Caki2 (cell line): ENCODE results near the gene ATP1A2. TPM values are rescaled to one million over a fixed set of nuclear protein-coding genes. Genes with fewer than 3 reads are reported as not detected.

ENCODE experiments used
- DNase-seq: peaks from one replicate; pipeline ENCODE4 v3.0.0-alpha.2; 2015; ENCODE audit warnings: low read depth
- in situ Hi-C: cut with HindIII; loops from 2 replicates; pipeline ENCODE4 v1.10.0; 2016; ENCODE audit warnings: low sequenced_read_pairs, low pct_unique_long_range_greater_than_20kb, mixed read lengths
- total RNA-seq: library from RNA; depleted of rRNA; stranded (reverse); fragments of >200 nt; shearing (Covaris generic); gene quantifications from 2 replicates; pipeline ENCODE4 v1.2.3, GENCODE V29; 2014; ENCODE audit warnings: low replicate concordance

The ATP1A2 gene
- total RNA-seq, 1 experiment from 2014 or later, result not detected

DNA sequence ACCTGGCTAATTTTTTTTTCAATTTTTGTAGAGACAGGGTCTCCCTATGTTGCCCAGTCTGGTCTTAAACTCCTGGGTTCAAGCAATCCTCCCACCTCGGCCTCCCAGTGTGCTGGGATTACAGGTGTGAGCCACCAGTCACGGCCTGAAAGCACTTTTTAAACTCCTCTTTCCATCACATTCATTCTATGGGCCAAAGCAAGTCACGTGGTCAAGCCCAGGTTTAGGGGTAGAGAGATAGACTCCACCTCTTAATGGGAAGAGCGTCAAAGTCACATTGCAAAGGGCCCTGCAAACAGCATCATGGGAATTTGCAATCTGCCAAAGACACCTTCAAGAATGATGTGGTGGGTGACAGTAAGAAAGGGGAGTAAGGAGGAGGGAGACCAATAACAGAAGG lies 43.0 kb downstream of the ATP1A2 start:
- in situ Hi-C loops, result no loop called here

DNA sequence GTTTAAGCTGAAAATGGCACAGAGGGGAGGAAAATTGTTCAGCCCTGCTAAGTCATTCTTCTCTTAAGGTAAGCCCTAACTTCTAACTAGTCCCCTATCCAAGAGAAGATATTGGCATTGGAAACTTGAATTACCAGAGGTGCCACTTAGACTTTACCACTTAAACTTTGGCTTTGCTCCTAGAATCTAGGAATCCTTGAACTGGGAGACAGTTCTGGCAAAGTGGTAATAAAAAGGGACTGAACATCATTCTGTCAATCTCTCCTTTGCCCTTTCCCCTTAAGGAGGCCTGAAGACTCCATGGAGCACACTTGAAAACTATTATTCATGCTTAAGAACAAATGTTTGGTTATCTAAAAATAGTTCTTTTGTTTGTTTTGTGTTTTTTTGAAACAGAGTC lies 44.3 kb downstream of the ATP1A2 start:
- in situ Hi-C loops, result no loop called here
- no peak for DNase-seq

More for the DNA sequence above, 43.0 kb downstream of the ATP1A2 start:
- no peak for DNase-seq

DNA sequence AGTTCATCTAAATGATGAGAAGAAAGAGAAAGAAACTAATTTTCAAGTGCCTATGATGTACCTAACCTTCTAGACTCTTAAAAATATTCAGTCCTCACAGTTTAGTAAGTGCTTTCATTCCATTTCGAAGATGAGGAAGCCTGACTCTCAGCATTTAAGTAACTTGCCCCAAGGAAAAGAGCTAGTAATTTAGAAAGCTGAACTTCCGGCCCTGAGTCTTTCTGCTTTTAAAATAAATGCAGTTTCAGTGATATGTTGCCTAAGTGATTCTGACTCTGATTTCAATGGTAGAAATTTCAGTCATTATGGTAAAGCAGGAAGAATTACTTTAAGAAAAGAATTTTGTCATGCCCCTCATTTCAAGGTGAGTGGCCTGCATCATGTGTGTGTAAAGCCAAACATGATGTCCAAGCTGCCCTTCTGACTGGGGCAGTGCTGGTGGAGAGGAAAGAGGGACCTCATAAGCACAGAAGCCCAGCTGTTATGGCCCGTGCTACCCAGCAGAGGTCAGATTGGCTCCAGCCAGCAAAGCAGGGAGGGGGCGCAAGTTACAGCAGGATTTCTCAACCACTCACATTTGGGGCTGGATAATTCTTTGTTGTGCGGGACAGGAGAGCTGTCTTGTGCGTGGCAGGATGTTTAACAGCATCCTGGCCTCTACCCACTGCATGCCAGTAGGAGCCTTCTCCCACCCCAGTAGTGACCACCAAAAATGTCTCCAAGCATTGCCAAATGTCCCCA lies 46.6 kb downstream of the ATP1A2 start:
- in situ Hi-C loops, result no loop called here
- no peak for DNase-seq

DNA sequence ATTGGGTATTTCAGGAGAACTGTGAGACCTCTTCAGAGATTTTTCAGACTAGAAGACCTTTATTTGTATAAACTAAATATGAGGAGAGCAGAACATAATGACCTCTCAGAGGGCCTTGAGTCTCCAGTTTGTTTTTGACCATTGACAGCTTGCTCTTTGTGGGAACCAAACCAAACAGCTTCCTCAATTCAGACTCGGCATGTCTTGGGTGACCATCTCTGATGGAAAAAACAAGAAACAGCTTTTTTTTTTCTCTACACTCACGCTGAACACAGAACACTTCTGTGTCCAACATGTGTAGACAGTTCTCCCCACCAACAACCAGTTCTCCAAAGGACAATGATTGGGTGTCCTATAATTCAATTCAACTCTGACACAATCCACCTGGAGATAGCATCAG lies 47.4 kb downstream of the ATP1A2 start:
- DNase-seq, result no peak
- in situ Hi-C loops, result no loop called here

DNA sequence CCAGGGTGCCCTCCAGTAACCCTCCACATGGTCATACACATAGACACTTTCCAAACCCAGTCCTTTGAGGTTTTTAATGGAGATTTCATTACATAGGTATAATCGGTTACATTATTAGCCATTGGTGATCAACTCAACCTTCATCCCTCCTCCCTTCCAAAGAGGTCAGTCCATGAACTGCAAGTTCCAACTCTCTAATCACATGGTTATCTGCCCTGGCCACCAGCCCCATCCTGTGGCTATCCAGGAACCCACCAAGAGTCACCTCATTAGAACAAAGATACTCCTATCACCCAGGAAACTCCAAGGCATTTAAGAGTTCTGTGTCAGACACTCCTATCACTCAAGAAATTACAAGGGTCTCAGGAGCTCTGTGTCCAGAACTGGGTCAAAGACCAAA lies 48.1 kb downstream of the ATP1A2 start:
- no peak for DNase-seq

DNA sequence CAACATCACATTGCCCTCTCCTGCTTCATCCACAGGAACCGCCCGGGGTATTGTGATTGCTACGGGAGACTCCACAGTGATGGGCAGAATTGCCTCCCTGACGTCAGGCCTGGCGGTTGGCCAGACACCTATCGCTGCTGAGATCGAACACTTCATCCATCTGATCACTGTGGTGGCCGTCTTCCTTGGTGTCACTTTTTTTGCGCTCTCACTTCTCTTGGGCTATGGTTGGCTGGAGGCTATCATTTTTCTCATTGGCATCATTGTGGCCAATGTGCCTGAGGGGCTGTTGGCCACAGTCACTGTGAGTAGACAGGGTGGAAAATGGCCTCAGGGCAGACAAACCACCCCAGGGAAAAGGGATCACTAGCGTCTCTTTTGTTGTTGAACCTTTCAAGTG lies 48.6 kb downstream of the ATP1A2 start:
- in situ Hi-C loops, result no loop called here
- DNase-seq, result no peak

More for the DNA sequence above, 48.1 kb downstream of the ATP1A2 start:
- in situ Hi-C loops, result no loop called here

DNA sequence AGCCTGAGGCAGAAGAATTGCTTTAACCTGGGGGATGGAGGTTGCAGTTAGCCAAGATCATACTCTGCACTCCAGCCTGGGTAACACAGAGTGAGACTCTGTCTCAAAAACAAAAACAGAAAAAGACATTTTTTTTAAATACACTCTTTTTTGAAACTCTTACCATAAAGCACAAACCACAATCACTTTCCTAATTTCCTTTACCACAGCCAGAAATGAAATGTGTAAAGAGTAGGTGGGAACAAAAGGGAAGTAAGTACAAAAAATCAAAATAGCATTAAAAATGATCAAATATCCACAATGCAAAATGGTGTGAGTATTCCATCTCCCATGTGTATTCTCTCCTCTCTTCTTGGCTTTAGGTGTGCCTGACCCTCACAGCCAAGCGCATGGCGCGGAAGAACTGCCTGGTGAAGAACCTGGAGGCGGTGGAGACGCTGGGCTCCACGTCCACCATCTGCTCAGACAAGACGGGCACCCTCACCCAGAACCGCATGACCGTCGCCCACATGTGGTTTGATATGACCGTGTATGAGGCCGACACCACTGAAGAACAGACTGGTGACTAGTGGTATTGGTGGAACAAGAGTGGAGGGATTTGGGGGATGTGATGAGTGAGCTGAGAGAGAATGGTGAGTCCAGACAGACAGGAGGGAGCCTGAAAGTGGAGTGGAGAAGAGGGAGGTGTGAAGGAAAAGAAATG lies 50.8 kb downstream of the ATP1A2 start:
- DNase-seq, result no peak
- in situ Hi-C loops, result no loop called here

DNA sequence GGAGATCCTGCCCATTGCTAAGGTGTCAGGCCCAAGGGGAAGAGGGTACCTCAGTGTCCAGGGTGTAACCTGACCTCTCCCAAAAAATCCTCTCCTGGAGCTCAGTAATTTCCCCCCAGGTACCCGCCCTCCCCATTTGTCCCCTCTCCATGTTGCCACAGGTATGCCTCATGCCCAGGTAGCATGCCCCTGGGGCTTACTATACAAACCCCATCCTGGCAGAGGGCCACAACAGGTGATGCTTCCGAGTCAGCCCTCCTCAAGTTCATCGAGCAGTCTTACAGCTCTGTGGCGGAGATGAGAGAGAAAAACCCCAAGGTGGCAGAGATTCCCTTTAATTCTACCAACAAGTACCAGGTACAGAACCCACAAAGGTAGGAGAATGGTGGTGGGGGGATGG lies 51.5 kb downstream of the ATP1A2 start:
- in situ Hi-C loops, result no loop called here
- DNase-seq, result no peak

DNA sequence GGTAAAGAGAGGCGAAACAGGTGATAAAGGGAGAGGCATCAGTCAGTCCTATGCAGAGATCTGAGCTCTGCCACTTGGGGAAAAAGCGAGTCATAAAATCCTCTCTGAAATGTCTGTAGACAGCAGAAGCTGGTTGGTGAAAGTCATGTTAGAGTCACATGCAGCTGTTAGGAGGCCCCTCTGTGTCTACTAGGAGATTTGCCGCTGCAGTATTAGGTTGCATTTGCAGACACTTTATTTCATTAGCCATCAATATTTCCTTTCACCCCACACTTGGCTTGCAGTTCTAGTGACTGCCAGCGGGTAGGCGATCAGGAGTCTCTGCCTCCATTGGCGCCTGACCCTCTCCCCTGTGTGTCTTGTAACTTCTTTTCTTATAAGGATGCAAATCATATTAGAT lies 52.0 kb downstream of the ATP1A2 start:
- DNase-seq, result no peak
- in situ Hi-C loops, result no loop called here

DNA sequence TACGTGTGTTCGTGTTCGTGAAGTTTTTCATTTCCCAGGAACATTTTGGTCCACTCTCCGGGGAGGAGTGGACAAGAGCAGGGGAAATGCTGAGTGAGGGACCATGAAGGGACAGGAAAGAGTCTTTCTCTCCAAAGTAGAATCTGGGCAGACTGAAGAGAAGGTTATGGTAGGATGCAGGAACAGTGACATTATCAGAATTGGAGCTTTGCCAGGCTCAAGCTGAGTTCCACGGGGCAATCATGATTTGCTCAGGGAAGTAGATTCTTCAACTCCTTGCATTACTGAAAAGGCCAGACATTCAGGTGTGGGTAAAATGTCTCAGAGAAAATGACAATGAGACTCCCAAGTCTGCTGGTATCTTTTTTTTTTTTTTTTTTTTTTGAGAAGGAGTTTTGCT lies 52.5 kb downstream of the ATP1A2 start:
- DNase-seq, result no peak
- in situ Hi-C loops, result no loop called here

DNA sequence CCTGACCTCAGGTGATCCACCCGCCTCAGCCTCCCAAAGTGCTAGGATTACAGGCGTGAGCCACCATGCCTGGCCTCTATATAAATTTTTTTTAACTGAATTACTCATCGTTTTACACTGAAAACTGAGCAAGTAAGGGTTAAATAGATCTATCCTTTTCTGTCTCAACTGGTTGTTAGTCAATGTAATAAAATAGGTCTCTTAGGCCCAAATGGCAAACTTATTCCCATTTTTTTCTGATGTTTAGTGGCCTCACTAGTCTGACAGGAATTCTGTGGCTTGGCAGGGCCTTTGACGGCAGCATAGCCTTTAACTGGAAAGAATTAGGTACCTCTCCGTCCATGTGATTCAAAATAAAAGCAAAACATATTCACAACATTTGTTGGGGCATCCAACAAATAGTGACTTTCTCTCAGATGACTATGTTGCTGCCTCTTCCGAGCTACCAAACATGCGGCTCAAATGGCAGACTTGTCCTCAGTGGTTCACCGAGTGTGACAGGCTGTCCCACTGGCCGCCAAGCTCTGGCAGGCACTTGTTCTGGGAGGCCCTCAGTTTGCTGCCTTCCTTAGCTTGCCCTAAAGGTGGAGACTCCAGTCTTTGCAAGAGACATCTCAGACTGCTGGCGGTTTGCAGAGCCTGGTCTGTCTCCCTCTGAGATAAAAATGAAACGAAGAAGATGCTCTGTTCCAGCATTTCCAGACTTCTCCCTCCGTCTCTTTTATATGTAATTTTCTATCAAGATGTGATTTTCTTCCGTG lies 53.2 kb downstream of the ATP1A2 start:
- in situ Hi-C loops, result no loop called here
- no peak for DNase-seq

DNA sequence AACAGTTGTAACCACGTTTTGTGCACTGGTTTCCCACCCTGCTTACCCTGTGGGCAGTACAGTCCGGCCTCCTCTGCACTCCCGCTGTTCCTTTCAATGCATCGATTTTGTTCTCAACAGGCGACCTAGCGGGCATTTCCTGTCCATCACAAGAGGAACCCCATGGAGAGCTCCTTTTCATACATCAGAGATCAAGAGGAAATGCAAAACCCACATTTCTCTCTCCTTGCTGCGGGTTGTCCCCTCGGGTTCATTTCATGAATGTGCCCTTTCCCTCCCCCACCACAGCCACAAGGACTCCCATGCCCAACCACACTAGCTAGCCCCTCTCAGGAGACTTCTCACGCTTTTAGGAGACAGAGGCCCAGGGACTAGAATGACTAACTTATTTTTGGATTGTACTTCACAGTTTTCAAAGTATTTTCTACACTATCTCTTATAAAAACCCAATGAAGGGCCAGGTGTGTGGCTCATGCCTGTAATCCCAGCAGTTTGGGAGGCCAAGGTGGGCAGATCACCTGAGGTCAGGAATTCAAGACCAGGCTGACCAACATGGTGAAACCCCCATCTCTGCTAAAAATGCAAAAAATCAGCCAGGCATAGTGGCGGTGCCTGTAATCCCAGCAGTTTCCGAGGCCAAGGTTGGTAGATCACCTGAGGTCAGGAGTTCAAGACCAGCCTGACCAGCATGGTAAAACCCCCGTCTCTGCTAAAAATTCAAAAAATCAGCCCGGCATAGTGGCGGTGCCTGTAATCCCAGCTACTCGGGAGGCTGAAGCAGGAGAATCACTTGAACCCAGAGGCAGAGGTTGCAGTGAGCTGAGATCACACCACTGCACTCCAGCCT lies 54.2 kb downstream of the ATP1A2 start:
- in situ Hi-C loops, result no loop called here
- DNase-seq, result no peak

DNA sequence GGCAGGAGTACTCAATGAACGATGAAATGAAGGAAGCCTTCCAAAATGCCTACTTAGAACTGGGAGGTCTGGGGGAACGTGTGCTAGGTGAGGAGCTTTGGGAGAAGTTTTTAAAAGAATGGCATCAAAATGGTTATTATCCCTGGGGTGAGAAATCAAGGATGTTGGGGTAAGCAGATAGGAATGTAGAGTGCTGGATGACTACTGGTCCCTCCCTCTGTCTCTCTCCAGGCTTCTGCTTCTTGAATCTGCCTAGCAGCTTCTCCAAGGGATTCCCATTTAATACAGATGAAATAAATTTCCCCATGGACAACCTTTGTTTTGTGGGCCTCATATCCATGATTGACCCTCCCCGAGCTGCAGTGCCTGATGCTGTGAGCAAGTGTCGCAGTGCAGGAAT lies 55.8 kb downstream of the ATP1A2 start:
- no peak for DNase-seq
- in situ Hi-C loops, result no loop called here

DNA sequence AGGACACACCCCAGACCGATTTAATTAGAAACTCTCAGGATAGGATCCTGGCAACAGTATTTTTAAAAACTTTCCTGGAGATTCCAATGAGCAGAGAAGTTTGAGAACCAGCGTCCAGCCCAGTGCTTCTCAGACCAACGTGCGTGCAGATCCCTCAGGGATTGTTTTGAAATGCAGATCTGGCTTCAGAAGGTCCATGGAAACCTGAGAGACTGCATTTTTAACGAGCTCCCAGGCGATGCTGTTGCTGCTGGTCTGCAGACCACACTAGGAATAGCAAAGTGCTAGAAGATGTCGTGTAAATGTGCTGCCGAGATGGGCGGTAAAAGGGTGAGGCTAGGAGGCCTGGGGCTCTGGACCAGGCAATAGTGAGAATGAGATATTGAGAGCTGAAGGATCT lies 56.4 kb downstream of the ATP1A2 start:
- in situ Hi-C loops, result no loop called here
- no peak for DNase-seq

DNA sequence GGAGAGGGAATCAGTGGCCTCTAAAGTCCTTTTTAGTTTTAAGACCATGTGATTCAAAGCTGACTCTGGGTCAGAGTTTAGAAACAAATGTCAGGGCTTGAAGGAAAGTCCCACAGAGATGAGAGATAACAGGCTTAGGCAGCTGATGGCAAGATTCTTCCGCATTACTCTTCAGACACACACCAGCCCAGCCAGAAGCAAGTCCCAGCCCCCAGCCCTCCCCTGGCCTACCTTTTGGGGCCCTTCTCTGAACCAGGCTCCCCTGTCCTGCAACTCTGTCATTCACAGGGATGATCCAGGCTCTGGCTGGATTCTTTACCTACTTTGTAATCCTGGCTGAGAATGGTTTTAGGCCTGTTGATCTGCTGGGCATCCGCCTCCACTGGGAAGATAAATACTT lies 61.7 kb downstream of the ATP1A2 start:
- DNase-seq, result no peak
- in situ Hi-C loops, result no loop called here

DNA sequence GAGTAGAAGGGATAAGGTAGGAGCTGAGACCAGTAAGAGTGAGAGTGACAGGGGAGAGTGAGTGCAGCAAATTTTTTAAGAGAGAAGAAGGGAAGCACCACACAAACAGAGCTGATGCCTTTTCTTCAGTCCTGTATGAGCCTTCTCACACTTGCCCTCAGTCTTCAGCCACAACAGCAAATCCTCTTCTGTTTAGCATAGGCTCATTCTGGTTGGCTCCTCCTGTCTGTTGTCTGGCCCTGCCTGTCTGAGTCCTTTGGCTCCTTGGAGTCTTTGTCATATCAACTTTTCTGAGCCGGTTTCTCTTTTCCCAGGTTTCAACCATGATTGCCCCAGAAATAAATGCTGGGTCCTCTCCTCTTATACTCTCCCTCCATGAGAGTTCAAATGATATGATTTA lies 62.1 kb downstream of the ATP1A2 start:
- in situ Hi-C loops, result no loop called here
- DNase-seq, result no peak

DNA sequence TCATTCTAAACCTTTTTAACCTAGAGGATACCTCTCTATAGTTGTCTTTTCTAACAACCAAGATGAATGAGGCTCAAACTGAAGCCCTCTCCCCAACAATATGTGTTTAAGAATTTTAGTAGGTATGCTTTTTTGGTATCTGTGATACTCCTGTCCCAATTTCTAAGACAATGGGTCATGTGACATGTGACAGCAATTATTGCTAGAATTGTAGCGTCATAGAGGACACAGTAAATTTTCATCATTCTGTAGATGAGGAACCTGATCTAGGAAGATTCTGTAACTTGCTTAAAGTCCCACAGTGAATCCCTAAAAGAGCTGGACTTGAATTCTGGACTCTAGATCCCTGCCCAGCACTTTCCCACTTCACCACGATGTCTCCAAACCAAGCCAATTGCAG lies 63.2 kb downstream of the ATP1A2 start:
- DNase-seq, result no peak
- in situ Hi-C loops, result no loop called here

DNA sequence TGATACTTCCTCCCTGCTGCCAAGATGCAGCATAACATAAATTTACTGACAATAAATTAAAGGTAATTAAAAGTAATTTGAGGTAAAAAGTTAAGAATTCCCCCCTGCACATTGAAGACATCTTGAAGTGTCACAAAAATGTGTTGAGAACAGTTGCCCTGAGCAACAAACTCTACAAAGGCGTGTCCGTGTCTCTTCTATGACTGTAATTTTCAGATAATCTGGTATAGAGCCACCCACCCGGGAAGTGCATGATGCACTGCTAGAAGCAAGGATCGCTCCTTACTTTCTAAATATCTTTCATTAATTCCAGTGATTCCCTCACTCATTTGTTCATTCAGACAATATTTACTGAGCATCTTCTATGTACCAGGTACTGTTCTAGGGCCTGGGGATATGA lies 63.8 kb downstream of the ATP1A2 start:
- in situ Hi-C loops, result no loop called here
- DNase-seq, result no peak
